GM18511 (cell line): ENCODE measurements around the gene FAHD1.
"Not testable (repeated sequence)": the region's sequence is repeated elsewhere in the genome, so short reads cannot be mapped to it uniquely, and the experiment has no call there.

Experiments
- ATAC-seq: cut with Tn5 transposase; IDR thresholded peaks from one replicate; pipeline ENCODE4 v1.9.1; 2021; ENCODE audit warnings: mild to moderate bottlenecking, moderate library complexity; ENCODE audit not compliant: unreplicated experiment

Gene FAHD1

DNA sequence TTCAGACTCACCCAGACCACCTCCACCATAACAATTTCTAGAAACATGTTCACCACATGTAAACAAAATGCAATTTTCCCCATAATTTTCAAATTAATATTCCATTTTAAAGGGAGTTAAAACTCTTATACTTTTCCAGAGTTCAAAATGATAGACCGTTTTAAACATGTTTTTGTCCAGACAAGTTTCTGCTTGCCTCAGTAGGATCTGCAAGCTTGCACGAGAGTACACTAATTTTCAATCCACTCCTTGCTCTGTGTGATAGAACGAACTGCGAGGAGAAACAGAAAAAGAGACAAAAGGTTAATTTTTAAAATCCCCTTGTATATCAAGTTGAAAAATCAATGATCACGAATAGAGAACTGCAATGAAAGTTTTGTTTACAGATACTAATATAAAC, 7.1 kb downstream of the FAHD1 start:
- no peak for ATAC-seq

- no peak for ATAC-seq
Measured at GRCh38 chr16:1839554-1839953, 12.5 kb downstream of the FAHD1 start.

- ATAC-seq, result no peak
Measured at GRCh38 chr16:1845985-1846384, 19.0 kb downstream of the FAHD1 start.

- ATAC-seq, result no peak
Measured at GRCh38 chr16:1846416-1846815, 19.4 kb downstream of the FAHD1 start.

DNA sequence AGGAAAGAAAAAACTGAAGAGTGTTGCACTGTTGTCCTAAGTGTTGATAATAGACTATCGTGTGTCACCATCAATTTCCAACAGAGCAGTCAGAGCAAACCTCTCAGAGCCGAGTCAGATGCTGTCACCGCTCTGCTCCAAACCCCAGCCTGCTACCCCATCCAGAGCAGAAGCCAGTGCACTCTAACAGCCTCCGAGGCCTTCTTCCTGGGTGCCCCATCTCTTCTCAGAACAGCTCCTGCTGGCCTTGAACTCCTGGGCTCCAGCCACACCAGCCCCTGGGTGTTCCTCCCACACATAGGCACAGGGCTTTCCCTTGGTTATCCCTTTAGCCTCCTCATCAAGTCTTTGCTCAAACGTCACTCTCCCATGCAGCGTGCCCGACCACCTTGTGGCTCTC, 24.0 kb downstream of the FAHD1 start:
- ATAC-seq, result no peak

- ATAC-seq, result no peak
Measured at GRCh38 chr16:1851793-1852192, 24.8 kb downstream of the FAHD1 start.

GRCh38 chr16:1857433-1858097, 30.6 kb downstream of the FAHD1 start:
- no peak for ATAC-seq

DNA sequence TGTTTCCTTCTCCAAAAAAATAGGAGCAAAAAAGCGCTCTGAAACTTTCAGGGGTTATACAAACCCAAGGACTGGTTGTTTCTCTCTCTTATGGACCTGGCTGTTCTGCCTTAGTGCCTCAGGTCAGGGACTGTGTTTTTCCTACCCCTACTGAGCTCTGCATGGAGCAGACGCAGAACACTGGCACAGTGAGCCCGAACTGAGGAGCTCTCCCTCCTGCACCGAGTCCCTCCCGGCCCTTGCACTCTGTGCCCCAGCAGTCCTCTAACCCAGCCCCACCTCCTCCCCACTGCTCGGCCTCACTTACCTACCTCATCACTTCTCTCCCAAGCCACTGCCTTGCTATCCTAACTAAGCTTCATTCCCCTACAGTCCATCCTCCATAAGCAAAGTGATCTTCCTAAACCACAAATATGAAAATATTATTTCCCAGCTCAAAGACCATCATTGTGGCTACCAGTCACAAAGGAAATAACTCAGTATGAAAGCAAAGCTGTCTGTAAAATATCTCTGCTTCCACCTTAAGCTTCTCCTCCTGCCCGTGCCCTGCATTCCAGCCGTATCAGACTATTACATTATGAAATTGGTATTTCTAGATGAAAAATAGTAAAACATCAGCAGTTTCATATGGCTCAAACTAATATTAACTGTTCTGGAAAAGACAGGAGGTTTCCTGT, 31.3 kb downstream of the FAHD1 start:
- ATAC-seq, result no peak

- no peak for ATAC-seq
Measured at GRCh38 chr16:1859650-1860049, 32.6 kb downstream of the FAHD1 start.

DNA sequence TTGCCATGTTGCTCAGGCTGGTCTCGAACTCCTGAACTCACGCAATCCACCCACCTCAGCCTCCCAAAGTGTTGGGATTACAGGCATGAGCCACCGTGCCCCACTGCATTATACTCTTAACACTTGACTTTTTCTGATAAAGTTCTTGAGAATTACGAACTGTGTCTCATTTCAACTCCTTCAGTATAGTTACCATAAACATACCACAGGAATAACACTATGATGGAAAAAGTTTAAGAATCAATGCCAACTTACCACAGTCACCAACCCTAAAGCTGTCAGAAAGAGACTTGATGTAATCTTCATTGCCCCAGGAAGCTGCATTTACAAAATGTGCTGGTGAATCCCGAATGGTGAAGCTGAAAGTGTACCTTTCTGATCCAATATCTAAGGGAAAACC, 34.7 kb downstream of the FAHD1 start:
- ATAC-seq, result no peak

DNA sequence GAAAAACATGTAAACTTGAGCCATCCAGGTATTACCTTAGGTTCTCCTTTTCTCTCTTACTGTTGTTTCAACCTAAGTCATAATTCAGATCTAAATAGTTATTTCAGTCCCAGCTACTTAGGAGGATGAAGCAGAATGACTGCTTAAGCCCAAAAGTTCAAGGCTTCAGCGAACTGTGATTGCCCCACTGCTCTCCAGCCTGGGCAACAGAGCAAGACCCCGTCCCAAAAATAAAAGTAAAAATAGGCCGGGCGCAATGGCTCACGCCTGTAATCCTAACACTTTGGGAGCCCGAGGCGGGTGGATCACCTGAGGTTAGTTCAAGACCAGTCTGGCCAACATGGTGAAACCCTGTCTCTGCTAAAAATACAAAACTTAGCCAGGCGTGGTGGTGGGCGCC, 35.4 kb downstream of the FAHD1 start:
- ATAC-seq, result no peak

- ATAC-seq, result no peak
Measured at GRCh38 chr16:1863681-1864460, 36.9 kb downstream of the FAHD1 start.

DNA sequence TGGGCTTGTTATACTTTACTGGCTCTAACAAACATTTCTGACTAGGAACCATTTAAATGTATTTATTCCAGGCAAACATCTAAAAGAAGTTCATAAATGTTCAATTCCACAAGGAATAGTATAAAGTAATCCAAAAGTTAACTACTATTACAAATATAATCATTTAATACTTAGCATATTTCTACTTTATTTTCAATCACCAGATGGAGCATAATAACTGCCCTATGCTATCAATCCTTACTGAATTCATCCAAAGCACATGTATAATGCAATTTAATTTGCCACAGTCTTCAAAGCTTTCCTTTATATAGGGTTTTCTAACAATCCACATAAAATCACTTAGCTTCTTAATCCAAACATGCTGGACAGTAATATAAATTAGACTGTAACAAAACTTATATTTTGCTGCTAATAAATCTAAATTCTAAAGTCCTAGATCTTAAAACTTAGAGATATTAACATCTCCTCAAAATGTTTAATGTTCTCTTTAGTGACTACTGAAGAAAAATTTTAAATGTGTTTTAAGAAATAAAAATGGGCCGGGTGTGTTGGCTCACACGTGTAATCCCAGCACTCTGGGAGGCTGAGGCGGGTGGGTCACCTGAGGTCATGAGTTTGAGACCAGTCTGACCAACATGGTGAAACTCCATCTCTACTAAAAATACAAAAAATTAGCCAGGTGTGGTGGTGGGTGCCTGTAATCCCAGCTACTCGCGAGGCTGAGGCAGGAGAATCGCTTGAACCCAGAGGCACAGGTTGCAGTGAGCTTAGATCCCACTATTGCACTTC, 39.1 kb downstream of the FAHD1 start:
- ATAC-seq, result no peak

GRCh38 chr16:1870365-1871082, 43.5 kb downstream of the FAHD1 start:
- ATAC-seq, result no peak

DNA sequence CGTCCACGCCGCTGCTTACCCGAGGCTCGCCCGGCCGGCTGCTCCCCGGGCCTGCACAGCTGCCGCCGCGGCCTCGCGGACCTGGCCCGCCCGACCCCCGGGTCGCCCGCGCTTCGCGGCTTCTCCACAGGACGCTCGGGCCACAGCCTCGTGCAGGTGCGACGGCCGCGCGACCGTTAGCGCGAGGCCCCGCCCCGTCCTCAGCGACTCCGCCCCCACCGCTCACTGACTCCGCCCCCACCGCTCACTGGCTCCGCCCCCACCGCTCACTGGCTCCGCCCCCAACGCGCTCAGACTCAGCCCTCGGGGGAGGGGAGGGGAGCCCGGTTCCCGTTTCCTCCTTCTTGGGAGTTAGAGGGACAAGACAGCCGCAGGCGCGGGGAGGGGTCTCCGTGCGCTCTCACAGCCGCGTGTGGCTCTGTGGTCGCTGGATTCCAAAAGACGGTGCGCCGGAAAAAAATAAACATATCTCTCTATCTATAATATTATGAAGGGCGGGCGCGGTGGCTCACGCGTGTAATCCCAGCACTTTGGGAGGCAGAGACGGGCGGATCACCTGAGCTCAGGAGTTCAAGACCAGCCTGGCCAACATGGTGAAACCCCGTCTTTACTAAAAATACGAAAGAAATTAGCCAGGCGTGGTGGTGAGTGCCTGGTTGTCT, 45.1 kb downstream of the FAHD1 start, which contains the start of gene MEIOB:
TSS of gene MEIOB (minus strand) at position 191 of the 662 bp plus-strand sequence. CDS start 3,989 bp downstream, outside the sequence.
- ATAC-seq, result no peak

GRCh38 chr16:1874854-1875253, 47.8 kb downstream of the FAHD1 start:
- ATAC-seq, result no peak

- not testable (repeated sequence) for ATAC-seq
Measured at GRCh38 chr16:1876066-1876465, 49.1 kb downstream of the FAHD1 start.

DNA sequence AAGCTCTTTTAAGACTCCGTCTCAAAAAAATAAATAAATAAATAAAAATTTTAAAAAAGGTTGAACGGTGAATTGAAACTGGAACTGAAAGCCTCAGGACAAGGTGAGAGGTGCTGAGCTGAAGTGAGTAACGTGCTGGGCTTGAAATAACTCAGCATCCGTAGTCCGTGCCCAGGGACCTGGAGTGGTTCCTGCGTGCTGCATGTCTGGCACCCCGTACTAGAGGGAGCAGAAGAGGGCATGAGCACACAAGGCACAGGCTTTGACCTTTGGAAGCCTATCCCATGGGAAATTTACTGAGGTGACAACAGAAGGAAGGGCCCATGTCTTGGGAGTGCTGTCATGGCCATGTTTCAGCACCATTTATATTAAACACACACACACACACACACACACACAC, 49.5 kb downstream of the FAHD1 start:
- ATAC-seq, result no peak

DNA sequence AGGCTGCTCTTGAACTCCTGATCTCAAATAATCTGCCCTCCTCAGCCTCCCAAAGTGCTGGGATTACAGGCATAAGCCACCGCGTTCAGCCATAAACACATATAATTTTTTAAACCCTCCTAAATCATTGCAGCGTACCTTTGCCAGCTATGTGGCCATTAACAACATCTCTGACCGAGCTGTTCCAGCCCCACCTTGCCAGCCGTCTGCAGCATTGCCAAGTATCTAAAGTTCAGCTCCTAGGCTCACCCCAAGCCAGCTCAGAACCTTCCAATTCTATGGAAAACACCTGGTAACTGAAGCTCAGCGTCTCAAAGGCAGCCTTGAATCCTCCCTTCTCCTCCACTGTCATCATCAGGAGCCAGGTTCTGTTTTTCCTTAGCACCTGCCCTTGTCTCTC, 50.1 kb downstream of the FAHD1 start:
- no peak for ATAC-seq

- no peak for ATAC-seq
Measured at GRCh38 chr16:1877804-1878203, 50.8 kb downstream of the FAHD1 start.
